ENCODE measurements around the gene TUBGCP4.
A peak's percentile ranks its signal among the peaks of the same experiment; 100 is the strongest.

The TUBGCP4 gene

DNA sequence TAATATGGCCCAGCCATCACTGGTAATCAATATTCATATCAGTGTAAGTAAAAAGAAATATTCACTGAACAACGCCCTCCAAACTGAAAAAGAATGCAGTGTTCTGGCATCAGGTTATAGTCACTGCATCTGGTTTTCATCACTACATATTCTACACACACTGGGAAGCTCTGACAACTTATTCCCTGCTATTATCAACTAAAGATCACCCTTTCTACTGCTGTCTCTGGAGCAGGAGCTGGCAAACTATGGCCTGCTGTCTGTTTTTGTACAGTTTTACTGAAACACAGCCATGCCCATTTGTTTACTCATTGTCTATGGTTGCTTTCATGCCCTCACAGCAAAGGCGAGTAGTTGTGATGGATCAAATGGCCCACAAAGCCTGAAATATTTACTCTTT lies 35.3 kb downstream of the TUBGCP4 start:
- no peak for DNase-seq

DNA sequence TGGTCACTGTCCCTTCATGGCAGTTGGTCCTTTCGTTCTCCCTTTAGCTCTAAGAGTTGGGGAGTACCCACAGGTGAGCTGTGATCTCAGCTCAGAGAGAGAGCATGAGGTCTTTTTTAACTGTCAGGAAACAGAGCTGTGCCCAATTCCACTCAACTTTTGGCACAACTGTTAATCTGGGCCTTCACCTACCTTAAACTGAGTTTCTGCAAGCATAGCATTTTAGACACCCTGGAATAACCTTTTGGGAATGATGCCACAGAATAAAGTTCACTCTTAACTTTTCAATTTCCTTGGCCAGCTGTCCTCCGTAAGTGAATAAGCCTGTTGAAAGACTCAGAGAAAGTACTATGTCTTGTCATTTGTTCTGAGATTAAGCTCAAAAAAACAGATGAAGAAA lies 35.9 kb downstream of the TUBGCP4 start:
- DNase-seq: no peak

DNA sequence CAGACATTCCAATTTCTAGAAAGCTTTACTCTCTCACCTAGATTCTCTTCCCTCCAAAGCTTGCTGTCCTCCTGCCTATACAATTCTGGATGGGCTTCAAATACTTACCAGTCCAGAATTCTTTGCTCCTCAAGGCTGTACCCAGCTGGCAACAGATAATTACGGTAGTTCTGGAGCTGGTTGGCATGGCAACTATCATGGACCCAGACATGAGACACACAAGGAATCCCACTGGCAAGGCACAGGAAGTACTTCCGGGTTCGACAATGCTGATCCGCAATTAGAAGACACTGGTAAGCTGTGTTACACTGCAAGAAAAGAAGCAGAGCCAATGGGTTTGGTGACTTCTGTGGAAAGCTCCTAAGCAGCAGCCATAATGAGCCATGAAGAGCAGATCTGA lies 37.9 kb downstream of the TUBGCP4 start:
- no peak for DNase-seq

DNA sequence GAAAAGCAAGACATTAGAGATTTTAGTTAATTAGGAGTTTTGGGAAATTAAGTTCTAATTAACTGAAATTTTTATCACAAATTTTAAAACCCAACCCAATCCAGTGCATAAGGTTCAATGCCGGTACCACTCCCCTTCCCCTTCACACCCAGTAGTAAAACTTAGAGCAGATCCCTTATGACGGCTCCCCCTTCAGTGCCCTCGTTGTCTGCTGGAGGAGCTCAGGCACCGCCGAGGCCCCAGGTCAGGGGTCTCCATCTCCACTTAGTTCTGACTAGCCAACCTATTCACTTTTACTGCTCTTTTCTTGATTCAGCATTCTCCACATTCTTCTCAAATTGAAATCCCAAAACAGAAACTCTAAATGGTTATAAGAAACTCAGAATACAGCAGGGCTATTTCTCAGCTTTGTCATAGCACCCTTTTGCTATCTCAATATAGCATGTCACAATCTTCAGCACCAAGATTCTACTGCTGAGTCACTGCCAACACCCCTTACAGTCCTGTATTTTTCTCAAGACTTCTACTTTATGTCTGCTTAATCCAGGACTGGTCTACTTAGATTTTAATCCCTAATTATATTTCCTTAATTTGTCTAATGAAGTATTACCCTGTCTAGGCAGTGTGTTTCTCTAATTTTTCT lies 39.8 kb downstream of the TUBGCP4 start:
- no peak for DNase-seq

DNA sequence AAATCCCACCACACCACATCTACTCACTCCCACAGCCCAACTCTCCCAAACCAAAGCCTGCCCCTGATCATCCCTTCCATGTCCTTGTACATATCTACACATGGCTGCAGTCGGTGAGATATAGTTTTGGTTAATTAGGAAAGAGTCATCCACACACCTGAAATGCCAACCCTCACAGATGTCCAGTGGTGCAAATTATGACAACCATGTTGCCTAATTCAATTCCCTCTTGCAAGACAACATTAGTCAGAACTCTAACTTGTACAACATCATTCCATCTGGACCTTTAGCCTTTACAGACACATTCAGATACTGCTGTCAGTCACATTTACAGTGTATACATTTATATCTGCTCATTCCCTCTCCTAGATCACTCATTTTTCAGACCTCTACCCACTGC lies 41.2 kb downstream of the TUBGCP4 start:
- DNase-seq: no peak

DNA sequence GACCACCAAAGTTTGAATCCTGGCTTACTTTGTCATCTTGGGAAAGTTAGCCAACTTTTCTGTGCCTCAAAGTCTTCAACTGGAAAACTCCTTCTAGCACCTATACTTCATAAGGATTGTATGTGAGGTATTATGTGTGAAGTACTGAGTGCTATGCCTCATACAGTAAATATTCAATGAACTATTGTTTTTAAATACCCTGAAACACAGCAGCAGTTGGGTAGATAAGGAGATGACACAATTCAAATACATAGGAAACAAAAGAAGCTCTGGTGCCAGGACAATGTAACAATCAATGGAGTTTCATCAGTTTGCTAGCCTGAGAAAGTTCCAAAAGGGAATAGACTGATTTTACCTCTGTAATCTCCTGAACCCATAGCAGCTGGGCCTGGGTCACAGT lies 43.3 kb downstream of the TUBGCP4 start:
- no peak for DNase-seq

DNA sequence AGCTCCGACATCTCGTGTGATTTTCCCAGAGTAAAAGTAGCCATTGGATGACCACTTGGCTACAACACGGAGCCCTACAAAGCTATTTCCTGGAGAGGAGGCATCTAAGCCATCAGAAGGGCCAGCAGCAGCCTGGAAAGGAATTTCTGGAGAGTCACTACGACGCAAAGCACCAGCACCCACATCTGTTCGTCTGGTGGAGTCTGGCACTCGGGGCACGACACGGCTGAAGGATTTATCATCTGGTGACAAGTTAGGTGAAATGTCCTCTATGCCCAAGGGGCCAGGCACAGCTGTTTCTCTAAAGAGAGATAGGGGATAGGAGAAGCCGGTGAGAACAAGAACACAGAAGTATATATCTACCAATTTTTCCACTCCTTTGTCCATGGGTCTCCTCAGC lies 49.5 kb downstream of the TUBGCP4 start:
- no peak for DNase-seq

DNA sequence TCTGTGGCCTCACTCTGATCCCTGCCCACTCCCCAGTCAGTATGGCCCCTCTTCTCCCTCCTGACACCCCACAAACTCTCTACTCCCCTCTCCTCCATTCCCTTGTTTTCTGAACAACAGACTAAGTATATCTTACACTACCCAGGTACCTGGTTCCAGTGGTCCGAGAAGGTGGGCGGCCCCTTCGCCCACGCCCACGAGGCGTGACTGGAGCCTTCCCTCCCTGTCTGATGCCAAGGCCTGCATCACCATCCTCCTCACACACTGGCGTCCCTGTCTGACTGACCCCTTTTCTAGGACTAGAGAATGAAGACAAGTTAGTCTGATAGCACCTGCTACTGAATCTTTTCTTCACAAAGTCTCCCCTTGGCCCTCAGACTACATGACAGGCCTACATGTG lies 50.0 kb downstream of the TUBGCP4 start:
- no peak for DNase-seq

DNA sequence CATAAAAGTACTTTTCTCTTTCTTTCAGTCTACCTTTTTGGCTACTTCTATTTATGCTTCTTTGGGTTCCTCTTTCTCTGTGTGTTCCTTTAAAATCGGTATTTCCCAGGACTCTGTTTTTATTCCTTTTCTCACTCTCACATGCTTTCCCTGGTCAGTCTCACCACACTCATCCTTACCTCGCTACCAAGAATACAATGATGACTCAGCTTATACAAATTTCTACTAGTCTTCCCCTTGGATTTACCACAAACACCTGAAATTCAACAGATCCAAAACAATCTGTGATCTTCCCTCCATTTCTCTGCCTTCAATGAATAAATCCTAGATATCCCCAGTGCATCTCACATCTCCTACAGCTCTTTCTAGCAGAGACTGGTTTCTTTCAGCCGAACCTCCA lies 52.9 kb downstream of the TUBGCP4 start:
- DNase-seq: no peak

DNA sequence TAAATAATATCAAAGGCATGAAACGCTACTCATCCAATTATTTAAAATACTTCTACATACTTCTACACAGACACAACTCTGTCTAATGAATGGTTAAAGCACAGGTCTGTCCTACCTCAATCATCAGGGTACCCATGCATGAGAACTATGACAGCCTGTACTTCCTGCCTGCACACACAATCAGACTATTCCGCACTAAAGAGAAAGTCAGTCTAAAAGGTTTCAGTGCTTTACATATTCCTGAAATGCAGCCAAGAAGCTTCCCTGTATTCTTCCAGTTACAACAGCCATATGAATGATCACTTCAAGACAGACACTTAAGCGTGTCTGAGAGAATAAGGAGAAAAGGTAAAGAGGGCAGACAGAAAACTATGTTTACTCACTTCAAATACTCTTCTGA lies 58.8 kb downstream of the TUBGCP4 start:
- no peak for DNase-seq

DNA sequence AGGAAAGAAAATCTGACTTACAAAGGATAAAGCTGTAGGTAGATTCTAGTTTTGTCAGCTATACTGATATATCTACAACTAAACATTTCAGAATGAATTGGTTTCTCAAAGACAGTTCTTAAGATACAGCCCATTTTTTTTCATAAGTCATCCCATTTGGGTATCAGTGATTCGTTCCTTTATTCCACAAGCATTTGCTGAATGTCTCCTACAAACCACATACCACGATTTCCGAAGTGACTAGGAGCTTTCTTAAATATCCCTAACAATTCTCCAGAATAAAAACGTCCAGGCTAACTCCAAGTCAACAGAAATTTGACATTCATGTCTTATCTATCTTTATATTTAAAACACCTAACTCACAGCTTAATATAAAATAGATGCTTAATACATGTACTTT lies 62.3 kb downstream of the TUBGCP4 start:
- no peak for DNase-seq

DNA sequence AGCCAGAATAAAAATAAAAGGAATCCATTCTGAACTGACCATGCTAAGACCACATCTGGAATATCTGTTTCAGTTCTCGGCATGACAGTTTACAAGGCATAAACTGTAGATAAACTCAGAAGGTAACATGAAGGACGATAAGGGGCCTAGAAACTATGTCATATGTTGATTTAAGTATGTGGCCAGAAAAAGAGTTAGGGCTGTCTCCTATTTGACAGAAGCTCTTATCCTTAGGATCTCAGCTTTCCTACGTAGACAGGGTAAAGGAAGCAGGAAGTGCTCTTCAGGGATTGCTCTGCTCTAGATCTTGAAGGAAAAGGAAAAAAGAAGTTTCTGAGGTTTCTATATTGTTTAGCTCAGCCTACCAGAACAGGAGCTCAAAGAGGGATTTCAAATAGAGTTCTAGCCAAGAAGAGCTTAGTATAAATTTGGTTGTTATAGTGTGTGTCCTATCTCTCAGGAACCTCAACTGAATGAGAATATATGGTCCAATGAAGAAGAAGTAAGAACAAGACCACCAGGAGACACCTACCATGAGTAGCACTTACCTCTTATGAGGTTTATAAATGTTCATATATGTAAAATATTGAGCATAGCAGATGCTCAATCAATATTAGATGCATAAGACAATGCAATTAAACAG lies 62.9 kb downstream of the TUBGCP4 start:
- no peak for DNase-seq

DNA sequence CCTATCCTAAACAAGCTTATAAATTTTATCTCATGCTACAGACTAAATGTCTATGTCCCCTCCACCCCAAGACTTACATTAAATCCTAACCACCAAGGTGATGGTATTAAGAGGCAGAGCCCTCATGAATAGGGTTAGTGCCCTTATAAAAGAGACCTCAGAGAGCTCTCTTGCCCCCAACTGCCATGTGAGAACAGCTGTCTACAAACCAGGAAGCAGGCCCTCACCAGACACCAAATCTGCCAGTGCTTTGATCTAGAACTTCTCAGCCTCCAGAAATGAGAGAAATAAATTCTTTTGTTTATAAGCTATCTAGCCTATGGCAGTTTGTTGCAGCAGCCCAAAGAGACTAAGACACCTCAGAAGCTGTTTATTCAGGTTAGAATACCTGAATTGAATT lies 63.5 kb downstream of the TUBGCP4 start:
- DNase-seq: no peak

DNA sequence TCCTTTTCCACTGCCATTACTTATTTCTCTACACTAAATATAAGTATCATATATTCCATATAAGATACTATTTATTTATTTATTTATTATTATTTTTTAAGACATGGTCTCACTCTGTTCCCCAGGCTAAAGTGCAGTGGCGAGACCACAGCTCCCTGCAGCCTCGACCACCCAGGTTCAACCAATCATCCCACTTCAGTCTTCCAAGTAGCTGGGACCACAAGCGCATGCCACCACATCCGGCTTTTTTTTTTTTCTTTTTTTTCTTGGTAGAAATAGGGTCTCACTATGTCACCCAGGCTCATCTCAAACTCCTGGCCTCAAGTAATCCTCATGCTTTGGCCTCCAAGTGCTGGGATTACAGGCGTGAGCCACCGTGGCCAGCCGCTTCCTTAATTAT lies 65.5 kb downstream of the TUBGCP4 start:
- no peak for DNase-seq

DNA sequence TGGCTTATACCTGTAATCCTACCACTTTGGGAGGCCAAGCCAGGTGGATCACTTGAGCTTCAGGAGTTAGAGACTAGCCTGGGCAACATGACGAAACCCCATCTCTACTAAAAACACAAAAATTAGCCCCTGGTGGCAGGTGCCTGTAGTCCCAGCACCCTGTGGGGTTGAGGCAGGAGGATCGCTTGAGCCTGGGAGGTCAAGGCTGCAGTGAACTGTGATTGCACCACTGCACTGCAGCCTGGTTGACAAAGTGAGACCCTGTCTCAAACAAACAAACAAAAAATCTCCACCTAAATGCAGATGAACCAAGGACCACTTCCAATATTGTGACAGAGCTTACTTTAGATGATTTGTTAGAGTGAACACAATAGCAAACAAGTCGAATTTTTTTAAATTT lies 68.4 kb downstream of the TUBGCP4 start:
- no peak for DNase-seq

DNA sequence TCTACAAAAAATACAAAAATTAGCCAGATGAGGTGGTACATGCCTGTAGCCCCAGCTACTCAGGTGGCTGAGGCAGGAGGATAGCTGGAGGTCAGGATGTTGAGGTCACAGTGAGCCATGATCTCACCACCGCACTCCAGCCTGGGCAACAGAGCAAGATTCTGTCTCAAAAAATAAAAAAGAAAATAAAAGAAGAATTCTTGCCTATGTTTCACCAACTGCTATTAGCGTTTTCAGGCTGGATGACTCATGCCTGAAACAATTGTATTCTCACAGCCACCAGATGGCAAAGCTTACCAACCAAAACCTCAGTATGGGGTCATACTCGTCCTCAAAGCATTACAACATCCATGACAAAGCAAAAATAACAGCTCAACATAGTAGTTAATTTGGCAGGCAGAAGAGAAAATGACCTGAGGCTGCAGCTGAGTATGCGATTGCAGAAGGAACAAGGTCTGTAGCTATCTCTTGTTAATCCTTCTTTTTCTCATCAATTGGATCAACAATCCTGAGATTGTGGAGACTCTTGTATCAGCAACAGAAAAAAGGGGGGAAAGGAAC lies 69.9 kb downstream of the TUBGCP4 start:
- peak; percentile 69 for DNase-seq

DNA sequence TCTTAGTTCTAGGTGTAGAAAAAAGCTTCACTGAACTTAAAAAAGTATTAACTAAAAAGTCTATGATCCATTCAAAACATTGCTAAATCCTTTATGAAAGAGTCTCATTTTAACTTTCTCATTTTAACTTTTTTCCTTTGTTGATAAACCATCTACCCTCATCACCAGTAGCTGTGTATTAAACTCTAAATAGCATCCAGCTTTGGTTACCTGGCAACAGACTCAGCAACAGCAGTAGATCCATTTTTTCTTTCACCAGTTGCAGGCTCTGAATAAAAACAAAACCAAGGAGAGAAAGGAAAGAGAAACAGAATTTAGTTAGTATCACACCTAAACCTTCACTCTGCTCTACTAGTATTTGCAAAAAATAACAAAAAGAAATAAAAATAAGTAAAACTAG lies 70.4 kb downstream of the TUBGCP4 start:
- no peak for DNase-seq

DNA sequence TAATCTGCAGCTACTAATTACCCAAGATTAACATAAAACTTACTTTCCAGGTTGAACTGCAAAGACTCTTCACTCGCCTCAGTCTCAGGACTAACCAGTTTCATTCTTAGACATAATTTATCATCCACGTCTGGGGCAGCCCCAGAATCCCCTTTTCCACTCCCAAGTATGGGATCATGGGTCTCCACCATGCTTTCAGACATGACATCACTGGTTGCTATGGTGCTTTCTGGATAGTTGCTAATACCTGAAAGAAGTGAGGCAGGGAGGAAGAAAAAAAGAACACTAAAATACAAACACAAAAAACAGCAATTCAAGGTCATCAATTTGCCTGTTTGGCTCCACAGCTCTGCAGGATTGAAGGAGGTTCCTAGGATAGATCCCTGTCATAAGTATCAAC lies 75.4 kb downstream of the TUBGCP4 start:
- no peak for DNase-seq

DNA sequence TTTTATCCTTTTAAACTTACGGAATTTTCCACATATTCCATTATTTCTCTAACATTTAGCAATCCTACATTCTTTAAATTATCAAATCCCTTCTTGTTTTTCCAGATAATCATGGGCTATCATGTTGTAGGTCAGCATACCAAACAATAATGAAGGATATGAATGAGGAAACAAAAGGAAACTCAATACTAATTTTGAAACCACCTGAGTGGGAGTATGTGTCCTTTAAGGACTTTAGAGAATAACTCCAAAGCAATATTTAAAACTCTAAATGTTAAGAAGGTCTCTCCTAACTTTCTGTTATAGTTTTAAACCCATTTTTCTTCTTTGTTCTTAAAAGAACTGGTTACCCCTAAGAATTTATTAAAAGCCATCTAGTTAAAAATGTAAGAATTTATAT lies 79.1 kb downstream of the TUBGCP4 start:
- DNase-seq: no peak

All from SIG-M5 (cell line).